IPS-18c (cell line): ENCODE measurements around the gene EIF2D.

ENCODE experiments used
- H3K4me3 ChIP-seq: 2 replicates; pipeline ENCODE4 v1.7.0; 2013; ENCODE audit warnings: low read depth, mild to moderate bottlenecking, low read length, moderate library complexity; ENCODE audit not compliant: insufficient read depth
- H3K9me3 ChIP-seq: one replicate; pipeline ENCODE4 v1.6.1; 2013; ENCODE audit warnings: mild to moderate bottlenecking, low read length, moderate library complexity; ENCODE audit not compliant: control insufficient read depth, insufficient read depth

Gene EIF2D, protein sequence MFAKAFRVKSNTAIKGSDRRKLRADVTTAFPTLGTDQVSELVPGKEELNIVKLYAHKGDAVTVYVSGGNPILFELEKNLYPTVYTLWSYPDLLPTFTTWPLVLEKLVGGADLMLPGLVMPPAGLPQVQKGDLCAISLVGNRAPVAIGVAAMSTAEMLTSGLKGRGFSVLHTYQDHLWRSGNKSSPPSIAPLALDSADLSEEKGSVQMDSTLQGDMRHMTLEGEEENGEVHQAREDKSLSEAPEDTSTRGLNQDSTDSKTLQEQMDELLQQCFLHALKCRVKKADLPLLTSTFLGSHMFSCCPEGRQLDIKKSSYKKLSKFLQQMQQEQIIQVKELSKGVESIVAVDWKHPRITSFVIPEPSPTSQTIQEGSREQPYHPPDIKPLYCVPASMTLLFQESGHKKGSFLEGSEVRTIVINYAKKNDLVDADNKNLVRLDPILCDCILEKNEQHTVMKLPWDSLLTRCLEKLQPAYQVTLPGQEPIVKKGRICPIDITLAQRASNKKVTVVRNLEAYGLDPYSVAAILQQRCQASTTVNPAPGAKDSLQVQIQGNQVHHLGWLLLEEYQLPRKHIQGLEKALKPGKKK

DNA sequence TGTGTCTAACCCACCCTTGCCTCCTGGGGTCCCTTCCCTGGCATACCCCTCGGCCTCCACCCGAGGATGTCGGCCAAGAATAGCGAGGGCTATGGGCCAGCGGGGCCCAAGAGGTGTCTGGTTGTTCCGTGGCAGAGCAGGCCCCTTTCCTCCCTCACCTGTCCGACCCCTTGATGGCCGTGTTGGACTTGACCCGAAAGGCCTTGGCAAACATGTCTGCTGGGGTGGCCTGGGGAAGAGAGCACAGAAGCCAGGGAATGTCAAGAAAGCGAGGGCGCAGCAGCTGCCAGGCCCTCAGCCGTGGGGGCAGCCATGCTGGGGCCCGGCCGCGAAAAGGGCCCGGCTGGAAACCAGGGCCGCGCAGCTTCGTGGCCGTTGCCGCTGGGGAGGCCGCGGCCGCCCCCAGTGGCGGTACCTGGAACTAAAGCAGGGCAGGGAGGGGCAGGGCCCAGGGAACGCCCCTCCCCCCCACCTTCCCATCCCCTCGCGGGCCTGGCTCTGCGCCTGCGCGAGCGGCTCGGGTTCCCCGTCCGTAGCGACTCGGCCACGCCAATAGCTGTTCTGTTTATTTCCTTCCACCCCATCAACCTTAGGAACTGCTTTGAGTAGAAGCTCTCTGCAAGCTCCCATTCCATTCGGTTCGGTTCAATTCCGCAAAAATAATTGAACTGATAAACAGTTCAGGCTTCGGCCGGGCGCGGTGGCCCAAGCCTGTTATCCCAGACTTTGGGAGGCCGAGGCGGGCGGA, at the start of gene EIF2D:
Gene EIF2D (minus strand): TSS at position 337 of the 748 bp plus-strand sequence. CDS start 123 bp downstream, at position 214.
- no peaks in the 10 kb centered on the region for H3K9me3 ChIP-seq
- peak within 1 kb of the TSS; percentile 97 for H3K4me3 ChIP-seq

DNA sequence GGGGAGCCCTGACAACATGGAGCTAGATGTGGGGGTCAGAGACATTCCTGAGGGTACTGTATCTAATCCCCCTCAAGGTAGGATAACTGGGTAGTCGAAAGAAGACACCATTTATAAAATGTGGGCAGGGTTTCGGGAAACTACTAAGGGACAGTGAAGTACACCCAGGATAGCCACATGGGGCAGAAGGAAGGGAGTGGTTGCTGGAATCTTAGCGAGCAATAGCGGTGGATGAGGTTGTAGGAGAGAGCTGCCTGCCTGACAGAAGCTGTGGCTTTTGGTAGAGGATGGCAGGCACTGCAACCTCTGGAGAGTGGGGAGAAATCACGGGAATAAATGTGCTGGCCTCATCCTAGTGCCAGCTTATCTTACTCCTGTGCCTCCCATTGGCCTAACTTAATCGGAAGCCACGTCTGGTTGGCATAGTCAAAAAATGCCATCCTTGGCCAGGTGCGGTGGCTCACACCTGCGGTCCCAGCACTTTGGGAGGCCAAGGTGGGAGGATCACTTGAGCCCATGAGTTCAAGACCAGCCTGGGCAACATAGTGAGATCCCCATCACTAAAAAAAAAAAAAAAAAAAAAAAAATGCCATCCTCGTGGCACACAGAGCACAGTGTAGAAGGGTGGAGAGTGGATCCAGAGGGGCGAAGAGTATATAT, 49.0 kb upstream of the EIF2D start:
- no peak overlapping the region for H3K4me3 ChIP-seq
- no peaks in the 10 kb centered on the region for H3K9me3 ChIP-seq

DNA sequence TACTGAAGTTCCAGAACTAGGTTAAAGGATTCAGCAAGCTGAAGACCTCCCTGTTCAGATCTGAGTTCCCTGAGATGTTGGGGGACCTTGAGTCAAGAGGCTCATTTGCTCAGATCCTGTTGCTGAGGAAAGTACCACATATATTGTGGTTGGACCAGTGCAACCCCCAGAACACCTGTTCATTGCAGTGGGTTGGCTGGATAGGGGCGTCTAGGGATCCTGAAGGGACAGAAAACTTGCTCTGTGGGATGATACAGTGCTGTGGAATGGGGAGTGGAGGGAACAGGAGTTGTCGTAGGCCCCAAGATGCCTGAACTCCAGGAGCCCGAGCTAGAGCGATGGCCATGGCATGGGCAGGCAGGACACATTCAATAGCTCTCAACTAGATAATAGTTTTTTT, 47.9 kb upstream of the EIF2D start:
- Histone ChIP-seq H3K4me3 (no peak overlapping the region), H3K9me3 (no peaks in the 10 kb centered on the region)

DNA sequence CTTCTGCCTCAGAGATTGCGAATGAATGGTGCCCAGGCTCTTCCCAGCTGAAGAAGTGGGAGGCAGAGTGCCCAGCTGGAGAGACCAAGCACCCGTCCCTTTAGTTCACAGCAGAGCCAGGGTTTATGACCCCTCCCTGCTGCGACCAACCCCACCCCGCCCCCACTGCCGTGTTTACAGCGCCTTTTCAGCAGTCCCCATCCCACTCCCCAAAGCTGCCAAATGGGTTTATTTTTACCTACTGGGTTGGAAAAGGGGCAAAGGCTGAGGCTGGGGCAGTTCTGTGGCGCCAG, 46.7 kb upstream of the EIF2D start:
- peak overlapping the region; percentile 29; the same call in 1 of the 2 replicates for H3K4me3 ChIP-seq
- H3K9me3 ChIP-seq: no peaks in the 10 kb centered on the region

DNA sequence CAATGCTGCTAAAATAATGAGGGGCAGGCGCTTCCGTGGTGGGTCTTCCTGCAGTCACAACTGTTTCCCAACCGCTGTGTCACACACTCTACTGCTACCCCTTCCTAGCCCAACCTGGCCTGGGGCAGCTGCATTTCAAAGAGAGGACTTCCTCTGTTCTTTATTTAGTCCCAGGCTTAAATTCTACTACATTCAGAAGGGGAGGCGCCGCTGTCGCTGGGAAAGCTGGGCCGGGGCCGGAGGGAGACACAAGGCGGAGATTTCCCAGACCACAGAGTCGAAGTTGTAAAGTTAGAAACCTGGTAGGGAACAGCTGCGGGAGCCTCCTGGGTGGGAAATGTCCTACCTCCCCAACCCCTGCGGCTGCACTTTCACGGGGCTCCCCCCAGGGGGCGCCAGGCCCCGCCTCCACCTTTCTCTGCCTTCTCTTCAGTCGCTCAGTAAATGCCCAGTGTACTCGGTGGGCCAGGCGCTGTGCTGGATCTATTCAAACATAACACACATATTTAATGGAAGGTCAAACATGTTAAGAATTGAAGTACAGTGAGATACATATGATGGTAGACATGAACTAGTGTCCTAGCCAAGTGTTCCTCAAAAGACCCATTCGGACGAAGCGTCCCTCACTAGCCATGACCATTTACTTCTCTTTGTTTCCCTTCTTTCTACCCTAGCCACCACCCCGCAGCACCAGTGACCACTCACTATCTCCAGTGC, 46.2 kb upstream of the EIF2D start:
- no peaks in the 10 kb centered on the region for H3K9me3 ChIP-seq
- H3K4me3 ChIP-seq: peak overlapping the region; percentile 43; the same call in 1 of the 2 replicates

DNA sequence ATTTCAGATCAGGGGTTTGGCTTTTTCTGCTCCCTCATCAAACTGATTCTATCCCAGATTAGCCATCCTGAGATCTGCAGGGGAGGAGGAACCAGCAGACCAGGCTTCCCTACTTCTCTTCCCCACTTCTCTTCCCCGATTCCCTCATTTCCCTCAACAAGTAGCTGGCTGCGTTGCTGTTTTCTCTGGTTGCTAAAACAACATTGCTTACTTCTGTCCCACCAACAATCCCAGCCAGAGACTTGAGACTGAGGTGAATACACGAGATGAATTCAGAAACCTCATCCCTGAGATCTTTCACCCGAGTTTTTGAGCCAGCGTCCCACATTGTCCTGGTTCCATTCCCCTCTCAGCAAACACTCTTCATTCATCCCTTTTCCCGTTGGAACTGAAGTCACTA, 45.5 kb upstream of the EIF2D start:
- Histone ChIP-seq H3K9me3 (no peaks in the 10 kb centered on the region), H3K4me3 (no peak overlapping the region)

DNA sequence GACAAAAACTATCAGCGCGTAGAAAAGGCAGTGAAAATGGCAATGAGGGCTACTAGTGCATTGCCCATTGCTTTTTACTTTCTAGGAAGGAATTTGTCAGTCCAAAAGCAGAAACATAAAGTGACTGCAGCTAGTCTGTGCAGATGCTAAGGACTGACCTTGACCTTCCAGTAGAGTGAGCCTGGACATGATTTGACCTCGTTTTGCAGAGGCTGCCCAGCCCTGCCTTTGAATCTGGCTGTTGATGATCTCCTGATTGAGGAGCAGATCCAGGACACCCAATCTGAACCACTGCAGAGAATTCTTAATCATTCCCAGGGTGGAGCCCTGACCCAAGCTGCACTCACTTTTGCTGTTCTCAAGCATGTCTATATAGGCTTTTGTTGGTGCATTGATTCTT, 44.7 kb upstream of the EIF2D start:
- no peaks in the 10 kb centered on the region for H3K9me3 ChIP-seq
- no peak overlapping the region for H3K4me3 ChIP-seq

DNA sequence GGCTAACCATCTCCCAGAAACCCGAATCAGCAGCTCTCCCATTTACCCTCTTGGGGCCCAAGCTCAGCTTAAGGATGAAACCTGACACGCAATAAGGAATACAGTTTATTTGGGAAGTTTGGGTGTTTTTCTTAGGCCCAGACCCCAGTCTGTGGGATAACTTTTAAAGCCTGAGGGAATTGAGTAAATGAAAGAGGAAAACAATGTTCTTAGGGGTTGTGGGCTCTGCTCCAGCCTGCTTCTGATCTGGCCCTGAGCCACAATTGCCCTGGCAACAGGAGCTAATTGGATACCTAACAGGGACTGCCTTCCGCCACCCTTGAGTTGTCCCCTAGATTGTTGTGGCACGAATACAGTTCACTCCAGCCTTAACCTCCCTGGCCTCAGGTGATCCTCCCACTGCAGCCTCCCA, 43.2 kb upstream of the EIF2D start:
- H3K4me3 ChIP-seq: no peak overlapping the region
- no peaks in the 10 kb centered on the region for H3K9me3 ChIP-seq

DNA sequence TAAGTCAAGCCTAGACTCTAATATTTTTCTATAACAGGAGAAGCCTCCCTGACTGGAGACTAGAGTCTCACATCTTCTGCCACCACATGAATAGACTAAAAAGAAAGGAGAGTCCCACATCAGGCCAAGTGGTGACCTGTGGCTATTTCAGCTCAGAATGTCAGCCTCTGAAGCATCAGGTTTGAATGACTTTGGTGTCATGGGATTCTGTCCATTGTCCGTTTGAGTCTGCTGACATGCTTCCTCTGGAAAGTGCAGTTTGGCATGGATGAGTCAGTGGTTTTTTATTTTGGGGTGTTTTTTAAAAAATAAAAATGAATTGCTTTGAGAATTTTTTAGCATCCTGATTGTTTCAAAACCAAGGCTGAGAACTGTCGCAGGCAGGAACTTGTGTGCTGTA, 42.6 kb upstream of the EIF2D start:
- Histone ChIP-seq H3K9me3 (no peaks in the 10 kb centered on the region), H3K4me3 (no peak overlapping the region)

DNA sequence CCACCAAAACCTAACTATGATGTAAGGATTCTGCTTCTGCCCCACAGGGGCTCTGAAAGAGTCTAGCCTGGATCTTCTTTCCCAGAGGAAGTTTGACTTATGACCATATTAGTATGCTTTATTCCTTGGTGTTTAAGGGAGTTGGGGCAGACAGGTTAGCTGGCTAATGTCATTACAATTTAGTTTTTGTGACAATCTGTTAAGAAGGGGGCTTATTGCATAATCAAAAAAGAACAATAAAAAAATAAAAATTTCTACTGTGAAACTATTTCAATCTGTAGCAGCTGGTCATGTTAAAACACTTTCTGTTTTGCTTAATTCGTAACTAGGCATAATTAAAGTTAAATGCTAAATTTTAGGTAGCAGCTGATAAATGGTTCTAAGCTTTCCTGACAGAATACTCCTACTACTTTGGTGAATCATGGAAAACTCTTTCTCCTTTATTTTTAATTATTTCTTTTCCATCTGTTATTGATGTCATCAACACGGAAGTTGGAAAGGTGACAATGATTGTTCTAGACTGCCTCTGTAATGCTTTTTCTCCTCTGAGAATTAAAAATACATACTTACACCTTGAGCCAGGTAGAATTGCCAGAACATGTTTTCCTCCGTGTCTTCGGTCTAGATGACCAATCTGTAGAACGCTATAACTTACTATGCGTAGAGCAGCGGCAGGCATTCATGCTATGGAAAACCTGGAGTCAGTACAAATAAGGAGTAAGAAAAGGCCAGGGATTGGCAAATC, 41.6 kb upstream of the EIF2D start:
- H3K4me3 ChIP-seq: no peak overlapping the region
- no peaks in the 10 kb centered on the region for H3K9me3 ChIP-seq

DNA sequence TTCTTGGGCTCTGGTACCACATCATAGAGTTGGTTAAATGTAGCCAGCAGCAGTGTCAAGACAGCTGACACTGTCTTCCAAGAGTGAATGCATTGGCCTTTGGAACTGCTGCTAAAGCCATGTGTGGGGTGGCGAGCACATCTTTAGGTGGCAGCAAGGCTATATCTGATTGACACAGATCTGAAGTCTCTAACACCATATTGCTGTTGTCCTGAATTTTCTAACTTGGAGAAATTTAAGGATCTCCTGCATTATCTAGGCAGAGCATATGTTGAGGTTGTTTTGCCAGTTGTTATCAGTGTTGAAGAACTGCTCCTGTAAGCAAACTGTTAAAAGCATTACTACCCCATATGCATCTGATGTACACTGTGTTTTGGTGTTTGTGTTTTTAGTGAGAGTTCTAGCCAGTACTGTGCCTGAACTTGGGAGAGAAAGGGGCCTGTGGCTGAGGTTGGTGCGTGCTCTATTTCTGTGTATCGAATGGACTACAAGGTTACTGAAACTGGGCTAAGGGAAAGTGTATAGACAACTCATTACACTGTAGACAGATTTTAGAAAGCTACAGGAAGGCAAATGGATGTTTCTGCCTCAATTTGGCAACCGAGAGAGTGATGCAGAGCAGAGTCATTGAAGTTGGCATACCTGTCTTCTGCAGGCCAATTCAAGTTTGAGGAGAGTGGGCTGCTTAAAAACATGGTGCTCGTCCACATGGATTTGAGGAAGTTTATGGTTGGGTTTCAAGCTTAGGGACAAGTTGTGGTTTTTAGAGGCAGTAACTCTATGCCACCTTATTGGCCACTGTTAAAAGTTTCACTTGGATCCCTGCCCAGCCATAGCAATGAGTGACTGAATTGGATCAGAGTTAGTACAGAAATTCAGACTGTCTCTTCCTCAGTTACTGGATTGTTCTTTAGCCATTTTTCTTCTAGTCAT, 40.0 kb upstream of the EIF2D start:
- Histone ChIP-seq H3K4me3 (no peak overlapping the region), H3K9me3 (no peaks in the 10 kb centered on the region)

DNA sequence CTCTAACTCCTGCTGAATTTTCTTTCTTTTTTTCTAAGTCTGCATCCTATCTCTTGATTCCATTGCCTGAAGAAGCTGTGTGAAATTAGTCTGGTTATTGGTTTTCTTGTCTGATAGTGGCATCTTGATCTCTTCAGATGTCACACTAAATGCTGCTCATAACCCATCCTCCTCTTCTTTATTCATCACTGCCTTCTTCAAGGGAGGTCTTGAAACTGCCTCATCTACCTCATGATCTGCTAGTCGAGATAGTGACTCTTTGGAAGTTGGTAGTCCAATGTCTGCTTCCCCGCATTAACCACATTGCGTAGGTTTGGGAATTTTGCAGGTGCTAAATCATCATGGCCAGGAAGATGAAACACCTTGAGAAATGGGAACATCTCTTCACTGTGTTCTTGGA, 38.7 kb upstream of the EIF2D start:
- H3K4me3 ChIP-seq: no peak overlapping the region
- H3K9me3 ChIP-seq: no peaks in the 10 kb centered on the region

DNA sequence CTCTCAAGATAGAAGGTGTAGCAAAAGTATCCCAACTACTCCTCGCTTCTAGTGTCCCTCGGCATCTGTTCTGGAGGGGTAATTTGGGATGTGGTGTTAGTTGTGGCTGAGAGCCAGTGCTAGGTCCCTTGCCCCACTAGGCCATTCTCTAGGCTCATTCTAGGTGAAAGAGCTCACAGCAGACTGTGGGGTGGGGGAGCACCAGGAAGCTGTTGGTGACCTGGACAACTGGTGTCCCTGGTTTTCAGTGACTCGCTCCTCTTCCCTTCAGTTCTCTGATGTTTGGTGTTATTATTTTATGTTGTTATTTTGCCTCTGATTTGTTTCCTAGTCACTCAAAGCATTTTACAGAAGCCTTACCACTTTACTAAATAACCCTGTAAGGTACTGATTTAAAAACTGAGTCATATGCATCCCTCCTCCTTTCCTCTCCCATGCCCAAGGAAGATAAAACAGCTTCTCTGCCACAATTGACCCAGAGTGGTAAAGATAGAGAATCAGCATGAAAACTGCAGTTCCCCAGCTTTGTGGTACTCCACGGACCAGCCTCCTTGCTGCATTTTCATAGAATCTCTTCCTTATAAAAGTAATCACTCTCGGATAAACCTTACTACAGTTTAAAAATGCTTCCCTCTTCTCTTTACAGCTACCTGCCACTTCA, 37.1 kb upstream of the EIF2D start:
- no peaks in the 10 kb centered on the region for H3K9me3 ChIP-seq
- H3K4me3 ChIP-seq: no peak overlapping the region

DNA sequence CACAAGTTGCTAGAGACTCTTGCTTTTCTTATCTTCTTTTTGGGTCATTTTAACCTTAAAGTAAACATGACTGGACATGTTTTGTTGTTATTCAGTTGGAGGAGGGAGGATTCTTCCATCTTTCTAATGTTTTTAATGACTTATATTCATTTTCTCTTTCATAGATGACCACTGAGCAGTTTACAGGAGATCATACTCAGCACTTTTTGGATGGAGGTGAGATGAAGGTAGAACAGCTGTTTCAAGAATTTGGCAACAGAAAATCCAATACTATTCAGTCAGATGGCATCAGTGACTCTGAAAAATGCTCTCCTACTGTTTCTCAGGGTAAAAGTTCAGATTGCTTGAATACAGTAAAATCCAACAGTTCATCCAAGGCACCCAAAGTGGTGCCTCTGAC, 35.0 kb upstream of the EIF2D start:
- Histone ChIP-seq H3K9me3 (no peaks in the 10 kb centered on the region), H3K4me3 (no peak overlapping the region)

DNA sequence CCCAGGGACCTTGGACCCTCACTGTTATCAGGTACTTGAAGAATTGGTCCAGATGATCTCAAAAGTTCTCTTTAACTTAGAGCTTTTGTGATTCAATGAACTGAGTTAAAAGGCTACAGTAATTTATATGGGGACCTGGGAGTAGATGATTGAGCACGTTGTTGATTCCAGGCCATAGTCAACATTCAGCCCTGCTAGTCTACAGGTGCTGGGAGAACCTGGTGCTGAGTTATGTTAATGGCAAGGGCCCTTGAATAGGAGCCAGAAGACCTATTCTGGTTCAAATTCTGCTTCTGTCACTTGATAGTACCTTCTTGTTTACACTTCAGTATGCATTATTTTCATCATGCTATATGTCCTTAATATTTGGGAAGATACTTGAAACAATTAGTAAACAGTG, 34.2 kb upstream of the EIF2D start:
- H3K9me3 ChIP-seq: no peaks in the 10 kb centered on the region

More for the DNA sequence above, 34.2 kb upstream of the EIF2D start:
- H3K4me3 ChIP-seq: no peak overlapping the region
